PC-3 (cell line): ENCODE results near the gene SHANK3. TPM values are rescaled to one million over a fixed set of nuclear protein-coding genes. Genes with fewer than 3 reads are reported as not detected.

ENCODE experiments used
- ATAC-seq: fragments of 200-7000 bp; cut with Tn5 transposase; 2 replicates; pipeline ENCODE4 v1.9.1; 2020; ENCODE audit warnings: mild to moderate bottlenecking, moderate library complexity
- BruUV-seq: library from RNA; stranded (reverse); fragments of 400-500 nt; replicated peaks from 2 replicates; lab custom pipeline; 2021; lab: Mats Ljungman, UMichigan
- CTCF ChIA-PET: fragments of 300-600 bp; sonication (Branson Sonifier 250); formaldehyde crosslinking; loops from one replicate; lab custom pipeline; 2022; ENCODE audit warnings: antibody characterized with exemption; lab: Charles Lee
- POLR2A ChIA-PET: fragments of 300-600 bp; sonication (Branson Sonifier 250); formaldehyde crosslinking; loops from one replicate; lab custom pipeline; 2022; ENCODE audit warnings: antibody characterized with exemption; ENCODE audit not compliant: unreplicated experiment; lab: Charles Lee
- DNase-seq: peaks from one replicate; pipeline ENCODE4 v3.0.0-alpha.2; 2015
- H2AFZ ChIP-seq: fragments of 300-600 bp; sonication (generic); 2 replicates; pipeline ENCODE4 v1.6.0; 2016; ENCODE audit warnings: antibody characterized with exemption, low read length
- H3F3A ChIP-seq: fragments of 300-600 bp; sonication (generic); one replicate; pipeline ENCODE4 v1.6.0; 2017; ENCODE audit warnings: antibody characterized with exemption, low read length, control low read depth, mild to moderate bottlenecking; ENCODE audit not compliant: unreplicated experiment
- H3K27ac ChIP-seq: fragments of 300-600 bp; sonication (generic); 2 replicates; pipeline ENCODE4 v1.5.1; 2016; ENCODE audit warnings: mild to moderate bottlenecking, low read length
- H3K27me3 ChIP-seq: fragments of 300-600 bp; sonication (generic); 2 replicates; pipeline ENCODE4 v1.6.1; 2016; ENCODE audit warnings: low read length, mixed read lengths
- H3K36me3 ChIP-seq: fragments of 300-600 bp; sonication (generic); 2 replicates; pipeline ENCODE4 v1.6.1; 2016; ENCODE audit warnings: low read depth, mixed run types, low read length, mixed read lengths
- H3K4me1 ChIP-seq: fragments of 300-600 bp; sonication (generic); 2 replicates; pipeline ENCODE4 v1.5.1; 2016; ENCODE audit warnings: low read length; ENCODE audit not compliant: insufficient read depth
- H3K4me2 ChIP-seq: fragments of 300-600 bp; sonication (generic); 2 replicates; pipeline ENCODE4 v1.6.0; 2016; ENCODE audit warnings: low read length
- H3K4me3 ChIP-seq: fragments of 300-600 bp; sonication (generic); 2 replicates; pipeline ENCODE4 v1.5.1; 2016; ENCODE audit warnings: mild to moderate bottlenecking, low read length, mixed read lengths
- H3K79me2 ChIP-seq: fragments of 300-600 bp; sonication (generic); 2 replicates; pipeline ENCODE4 v1.6.1; 2017; ENCODE audit warnings: low read length, mixed read lengths
- H3K9ac ChIP-seq: fragments of 300-600 bp; sonication (generic); 2 replicates; pipeline ENCODE4 v1.6.0; 2016; ENCODE audit warnings: mild to moderate bottlenecking, low read length
- H3K9me2 ChIP-seq: fragments of 300-600 bp; sonication (generic); replicated peaks from 2 replicates; pipeline ENCODE4 v1.6.1; 2016; ENCODE audit warnings: mixed run types, low read length, mixed read lengths
- H3K9me3 ChIP-seq: fragments of 300-600 bp; sonication (generic); 2 replicates; pipeline ENCODE4 v1.6.1; 2016; ENCODE audit warnings: low read length, mixed read lengths
- H4K20me1 ChIP-seq: fragments of 300-600 bp; sonication (generic); 2 replicates; pipeline ENCODE4 v1.6.1; 2016; ENCODE audit warnings: low read length, mixed read lengths
- EZH2 ChIP-seq: fragments of 300-600 bp; sonication (generic); IDR thresholded peaks from one replicate; pipeline ENCODE4 v1.6.1; 2017; ENCODE audit warnings: antibody characterized with exemption, mild to moderate bottlenecking, low read length; ENCODE audit not compliant: unreplicated experiment
- EZH2phosphoT487 ChIP-seq: fragments of 300-600 bp; sonication (generic); IDR thresholded peaks from 2 replicates; pipeline ENCODE4 v1.6.1; 2018; ENCODE audit warnings: mild to moderate bottlenecking, antibody characterized with exemption, low read length, borderline replicate concordance
- intact Hi-C: fragments of 100-400 bp; cut with micrococcal nuclease; formaldehyde crosslinking; loops from 2 replicates; pipeline ENCODE4 v1.9.0; 2023
- total RNA-seq: library from RNA; depleted of rRNA; stranded (reverse); fragments of >200 nt; gene quantifications from 2 replicates; pipeline ENCODE4 v1.2.3, GENCODE V29; 2014
- TF ChIP-seq, protein P1 (sequence below): fragments of 300-600 bp; sonication (generic); conservative IDR thresholded peaks from 2 replicates; pipeline ENCODE4 v1.5.1; 2017; ENCODE audit warnings: antibody characterized with exemption, low read depth, mild to moderate bottlenecking, low read length

Gene SHANK3
- total RNA-seq, 1 experiment from 2014 or later, result 3.7 TPM

DNA sequence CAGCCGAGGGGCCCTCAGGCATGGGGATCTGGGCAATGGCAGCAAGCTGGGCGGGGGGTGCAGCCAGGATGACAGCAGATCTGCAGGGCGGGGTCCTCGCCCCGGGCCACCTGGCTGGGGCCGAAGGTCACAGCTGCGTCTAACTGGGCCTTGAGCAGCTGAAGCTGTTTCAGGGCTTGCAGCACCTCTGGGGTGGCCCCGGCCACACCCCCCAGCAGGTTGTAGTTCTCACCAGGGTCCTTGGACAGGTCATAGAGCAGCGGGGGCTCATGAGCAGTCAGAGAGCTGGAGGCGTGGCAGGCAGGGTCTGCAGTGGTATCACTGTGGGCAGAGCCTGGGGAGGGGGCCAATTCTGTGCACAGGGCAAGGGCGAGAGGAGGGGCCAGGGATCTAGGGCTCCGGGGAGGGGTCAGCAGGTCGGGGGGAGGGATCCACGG lies 47.5 kb upstream of the SHANK3 start:
- Histone ChIP-seq H3K36me3 (no peaks in the 10 kb centered on the region), H4K20me1 (no peaks in the 10 kb centered on the region), H3K4me3 (no peak overlapping the region), H3K9me3 (no peaks in the 10 kb centered on the region), H3K9me2 (no peaks in the 10 kb centered on the region), H2AFZ (no peak overlapping the region), H3K27me3 (no peaks in the 10 kb centered on the region), H3K27ac (no peak overlapping the region), H3K9ac (no peak overlapping the region), H3K79me2 (peaks cover 3% of the 10 kb centered on the region; the same call in 1 of the 2 replicates), H3K4me2 (no peak overlapping the region), H3K4me1 (peaks cover 28% of the 10 kb centered on the region), H3F3A (no peaks in the 10 kb centered on the region)
- ChIA-PET POLR2A (no interaction called here), CTCF (no interaction called here)
- BruUV-seq, result no TSS peak
- TF ChIP-seq EZH2phosphoT487 (no peak), EZH2 (no peak)
- TF ChIP-seq, protein P1, sequence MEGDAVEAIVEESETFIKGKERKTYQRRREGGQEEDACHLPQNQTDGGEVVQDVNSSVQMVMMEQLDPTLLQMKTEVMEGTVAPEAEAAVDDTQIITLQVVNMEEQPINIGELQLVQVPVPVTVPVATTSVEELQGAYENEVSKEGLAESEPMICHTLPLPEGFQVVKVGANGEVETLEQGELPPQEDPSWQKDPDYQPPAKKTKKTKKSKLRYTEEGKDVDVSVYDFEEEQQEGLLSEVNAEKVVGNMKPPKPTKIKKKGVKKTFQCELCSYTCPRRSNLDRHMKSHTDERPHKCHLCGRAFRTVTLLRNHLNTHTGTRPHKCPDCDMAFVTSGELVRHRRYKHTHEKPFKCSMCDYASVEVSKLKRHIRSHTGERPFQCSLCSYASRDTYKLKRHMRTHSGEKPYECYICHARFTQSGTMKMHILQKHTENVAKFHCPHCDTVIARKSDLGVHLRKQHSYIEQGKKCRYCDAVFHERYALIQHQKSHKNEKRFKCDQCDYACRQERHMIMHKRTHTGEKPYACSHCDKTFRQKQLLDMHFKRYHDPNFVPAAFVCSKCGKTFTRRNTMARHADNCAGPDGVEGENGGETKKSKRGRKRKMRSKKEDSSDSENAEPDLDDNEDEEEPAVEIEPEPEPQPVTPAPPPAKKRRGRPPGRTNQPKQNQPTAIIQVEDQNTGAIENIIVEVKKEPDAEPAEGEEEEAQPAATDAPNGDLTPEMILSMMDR, result no peak
- no peak for DNase-seq
- ATAC-seq, result no peak
- intact Hi-C loops, result no loop called here

DNA sequence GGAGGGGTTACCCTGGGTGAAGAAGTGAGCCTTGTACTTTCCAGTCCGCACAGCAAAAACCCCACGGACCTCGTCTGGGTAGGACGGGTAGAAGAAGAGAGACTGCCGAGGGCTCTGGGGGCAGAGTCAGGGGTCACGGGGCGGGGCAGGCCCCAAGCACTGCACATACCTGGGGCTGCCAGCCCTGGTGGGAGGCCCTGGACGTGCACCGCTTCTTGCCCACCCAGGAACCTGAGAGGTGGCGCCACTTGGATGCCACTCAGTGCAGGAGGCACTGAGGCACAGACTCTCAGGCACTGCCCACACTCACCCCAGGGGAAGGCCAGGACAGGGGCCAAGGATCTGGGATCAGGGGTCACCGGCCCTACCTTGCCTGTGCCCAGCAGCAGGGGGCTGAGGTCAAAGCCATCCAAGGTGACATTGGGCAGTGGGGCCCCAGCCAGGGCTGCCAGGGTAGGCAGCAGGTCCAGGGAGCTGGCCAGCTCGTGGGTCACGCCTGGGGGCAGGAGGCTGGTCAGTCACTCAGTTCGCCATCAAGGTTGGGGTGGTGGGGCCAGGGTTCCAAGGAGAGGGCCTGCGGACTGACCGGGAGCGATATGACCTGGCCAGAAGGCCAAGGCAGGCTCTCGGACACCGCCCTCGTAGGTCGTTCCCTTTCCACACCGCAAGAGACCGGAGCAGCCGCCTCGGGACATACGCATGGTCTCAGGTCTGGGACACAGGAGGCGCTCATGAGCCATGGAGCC lies 46.9 kb upstream of the SHANK3 start:
- Histone ChIP-seq H3K36me3 (no peaks in the 10 kb centered on the region), H3K9me3 (no peaks in the 10 kb centered on the region), H3K27me3 (no peaks in the 10 kb centered on the region), H3K4me3 (no peak overlapping the region), H4K20me1 (no peaks in the 10 kb centered on the region), H3K79me2 (peaks cover 3% of the 10 kb centered on the region; the same call in 1 of the 2 replicates), H3K9me2 (no peaks in the 10 kb centered on the region), H3K9ac (no peak overlapping the region), H3K27ac (no peak overlapping the region), H3K4me2 (no peak overlapping the region), H2AFZ (no peak overlapping the region), H3K4me1 (peaks cover 25% of the 10 kb centered on the region), H3F3A (no peaks in the 10 kb centered on the region)
- no TSS peak for BruUV-seq
- intact Hi-C loops, result no loop called here
- CTCF ChIA-PET, result no interaction called here
- TF ChIP-seq, protein P1, result peak; percentile 25; the same call in 1 of the 2 replicates
- no peak for TF ChIP-seq EZH2phosphoT487
- POLR2A ChIA-PET, result no interaction called here
- DNase-seq, result no peak
- ATAC-seq, result no peak

DNA sequence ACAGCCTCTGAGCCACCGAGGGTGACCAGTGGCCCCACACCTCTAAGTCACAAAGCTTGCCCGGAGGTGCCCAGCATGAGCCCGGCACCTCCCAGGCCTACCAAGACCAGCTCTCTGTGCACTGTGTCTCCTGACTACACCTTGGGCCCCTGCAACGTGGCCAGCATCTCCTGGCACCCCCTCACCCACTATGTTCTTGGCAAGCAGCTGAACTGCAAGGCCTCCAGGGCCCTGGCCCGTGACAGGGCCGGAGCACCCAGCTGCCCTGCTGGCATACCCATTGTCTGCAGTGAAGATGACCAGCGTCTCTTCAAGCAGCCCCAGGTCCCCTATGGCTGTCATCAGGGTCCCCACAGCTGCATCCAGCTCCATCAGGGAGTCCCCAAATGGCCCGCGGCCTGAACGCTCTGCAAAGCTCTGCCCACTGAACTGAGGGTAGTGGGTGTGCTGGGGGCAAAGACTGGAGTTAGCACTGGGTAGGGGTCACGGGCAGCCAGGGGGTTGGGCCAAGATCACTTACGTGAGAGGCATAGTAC lies 46.2 kb upstream of the SHANK3 start:
- H3K79me2 ChIP-seq, result peaks cover 3% of the 10 kb centered on the region; the same call in 1 of the 2 replicates
- intact Hi-C loops, result no loop called here
- H3K9ac ChIP-seq, result no peak overlapping the region
- TF ChIP-seq, protein P1, result 0 out of 2 replicates have a peak, but pooled peaks have one; percentile 0
- no peak for TF ChIP-seq EZH2
- no peak overlapping the region for H3K27ac ChIP-seq
- H3K4me3 ChIP-seq, result no peak overlapping the region
- H3F3A ChIP-seq, result no peaks in the 10 kb centered on the region
- no TSS peak for BruUV-seq
- no peak for DNase-seq
- no peaks in the 10 kb centered on the region for H3K27me3 ChIP-seq
- H3K4me1 ChIP-seq, result peaks cover 23% of the 10 kb centered on the region
- ChIA-PET CTCF (no interaction called here), POLR2A (no interaction called here)
- no peaks in the 10 kb centered on the region for H3K36me3 ChIP-seq
- 0 out of 2 replicates have a peak overlapping the region, but pooled peaks have one; percentile 99 for H3K4me2 ChIP-seq
- H2AFZ ChIP-seq, result no peak overlapping the region
- H4K20me1 ChIP-seq, result no peaks in the 10 kb centered on the region
- H3K9me3 ChIP-seq, result no peaks in the 10 kb centered on the region
- no peaks in the 10 kb centered on the region for H3K9me2 ChIP-seq
- ATAC-seq, result no peak
